ENCODE measurements around the gene PTPRN2.

Gene PTPRN2

GRCh38 chr7:157599491-157599890 is 988.1 kb downstream of the PTPRN2 start:
- H2AFZ ChIP-seq = no peak overlapping the region
- TF ChIP-seq CTCF (IDR thresholded peaks at IDR 0.05) = no peak
- no peak overlapping the region for H3K27ac ChIP-seq
- no peaks in the 10 kb centered on the region for H3K4me1 ChIP-seq
- H3K27me3 ChIP-seq (ENCODE audit: control insufficient read depth, insufficient read depth, low read length) = no peaks in the 10 kb centered on the region
- no peaks in the 10 kb centered on the region for H3K9me3 ChIP-seq (ENCODE audit: control insufficient read depth, low read length)
- no peak overlapping the region for H3K4me2 ChIP-seq (ENCODE audit: low read length)
- no peak overlapping the region for H3K9ac ChIP-seq
- H3K4me3 ChIP-seq (ENCODE audit: low read depth, low read length) = no peak overlapping the region
- H3K79me2 ChIP-seq = no peaks in the 10 kb centered on the region
- no peaks in the 10 kb centered on the region for H3K36me3 ChIP-seq (ENCODE audit: control insufficient read depth, insufficient read depth, low read length)

GRCh38 chr7:157597562-157597961 is 990.1 kb downstream of the PTPRN2 start:
- no peak for TF ChIP-seq CTCF (IDR thresholded peaks at IDR 0.05)
- Histone ChIP-seq H3K36me3 (ENCODE audit: control insufficient read depth, insufficient read depth, low read length) (no peaks in the 10 kb centered on the region), H3K4me3 (ENCODE audit: low read depth, low read length) (no peak overlapping the region), H3K79me2 (no peaks in the 10 kb centered on the region), H3K4me1 (no peaks in the 10 kb centered on the region), H2AFZ (no peak overlapping the region), H3K27ac (no peak overlapping the region), H3K9me3 (ENCODE audit: control insufficient read depth, low read length) (no peaks in the 10 kb centered on the region), H3K27me3 (ENCODE audit: control insufficient read depth, insufficient read depth, low read length) (no peaks in the 10 kb centered on the region), H3K9ac (no peak overlapping the region), H3K4me2 (ENCODE audit: low read length) (no peak overlapping the region)

- no peak overlapping the region for H3K9ac ChIP-seq
- no peaks in the 10 kb centered on the region for H3K36me3 ChIP-seq (ENCODE audit: control insufficient read depth, insufficient read depth, low read length)
- H3K27ac ChIP-seq = no peak overlapping the region
- H3K4me1 ChIP-seq = no peaks in the 10 kb centered on the region
- H3K4me3 ChIP-seq (ENCODE audit: low read depth, low read length) = no peak overlapping the region
- no peak overlapping the region for H3K4me2 ChIP-seq (ENCODE audit: low read length)
- H3K27me3 ChIP-seq (ENCODE audit: control insufficient read depth, insufficient read depth, low read length) = no peaks in the 10 kb centered on the region
- no peak for TF ChIP-seq CTCF (IDR thresholded peaks at IDR 0.05)
- H2AFZ ChIP-seq = no peak overlapping the region
- no peaks in the 10 kb centered on the region for H3K9me3 ChIP-seq (ENCODE audit: control insufficient read depth, low read length)
- no peaks in the 10 kb centered on the region for H3K79me2 ChIP-seq
Observed at GRCh38 chr7:157596881-157597280, 990.7 kb downstream of the PTPRN2 start.

- Histone ChIP-seq H3K9ac (no peak overlapping the region), H3K4me2 (ENCODE audit: low read length) (no peak overlapping the region), H3K4me3 (ENCODE audit: low read depth, low read length) (no peak overlapping the region), H3K27ac (no peak overlapping the region), H3K79me2 (no peaks in the 10 kb centered on the region), H2AFZ (no peak overlapping the region), H3K4me1 (no peaks in the 10 kb centered on the region), H3K27me3 (ENCODE audit: control insufficient read depth, insufficient read depth, low read length) (no peaks in the 10 kb centered on the region), H3K9me3 (ENCODE audit: control insufficient read depth, low read length) (no peaks in the 10 kb centered on the region), H3K36me3 (ENCODE audit: control insufficient read depth, insufficient read depth, low read length) (no peaks in the 10 kb centered on the region)
- no peak for TF ChIP-seq CTCF (IDR thresholded peaks at IDR 0.05)
Observed at GRCh38 chr7:157596471-157596870, 991.2 kb downstream of the PTPRN2 start.

GRCh38 chr7:157596026-157596425 is 991.6 kb downstream of the PTPRN2 start:
- H3K9me3 ChIP-seq (ENCODE audit: control insufficient read depth, low read length) = no peaks in the 10 kb centered on the region
- no peak overlapping the region for H3K27ac ChIP-seq
- H2AFZ ChIP-seq = no peak overlapping the region
- no peaks in the 10 kb centered on the region for H3K4me1 ChIP-seq
- H3K79me2 ChIP-seq = no peaks in the 10 kb centered on the region
- H3K36me3 ChIP-seq (ENCODE audit: control insufficient read depth, insufficient read depth, low read length) = no peaks in the 10 kb centered on the region
- H3K4me3 ChIP-seq (ENCODE audit: low read depth, low read length) = no peak overlapping the region
- H3K9ac ChIP-seq = no peak overlapping the region
- H3K27me3 ChIP-seq (ENCODE audit: control insufficient read depth, insufficient read depth, low read length) = no peaks in the 10 kb centered on the region
- no peak overlapping the region for H3K4me2 ChIP-seq (ENCODE audit: low read length)
- TF ChIP-seq CTCF (IDR thresholded peaks at IDR 0.05) = no peak

Measured in parathyroid adenoma (tissue), 2 donors.